GM21717 (cell line): ENCODE measurements around the gene FBXW8.

Source experiments
- ATAC-seq: cut with Tn5 transposase; IDR thresholded peaks from one replicate; pipeline ENCODE4 v1.9.1; 2021; ENCODE audit warnings: mild to moderate bottlenecking, moderate library complexity; ENCODE audit not compliant: unreplicated experiment

The FBXW8 gene

DNA sequence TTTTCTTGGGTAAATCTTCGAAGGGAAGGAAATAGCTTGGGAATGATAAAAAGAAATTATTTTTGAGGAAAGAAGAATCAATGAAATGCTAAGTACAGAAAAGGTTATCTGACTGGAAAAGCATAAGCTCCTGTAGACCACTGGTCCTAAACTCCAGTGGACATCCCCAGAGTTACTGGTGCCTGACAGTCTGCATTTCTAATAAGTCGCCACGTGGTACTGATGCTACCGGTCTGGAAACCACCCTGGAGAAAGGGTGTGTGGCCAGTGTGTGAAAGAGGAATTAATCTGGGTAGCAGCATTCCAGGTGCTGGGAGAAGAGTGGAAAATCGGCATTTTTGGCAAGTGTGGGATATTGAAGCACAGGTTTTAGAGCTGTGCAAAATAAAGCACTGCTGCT lies 73.3 kb downstream of the FBXW8 start:
- ATAC-seq: no peak

- no peak for ATAC-seq
These were observed 79.6 kb downstream of the FBXW8 start for GRCh38 chr12:116990329-116990728.

- ATAC-seq: no peak
These were observed 80.5 kb downstream of the FBXW8 start for GRCh38 chr12:116990971-116991966.

DNA sequence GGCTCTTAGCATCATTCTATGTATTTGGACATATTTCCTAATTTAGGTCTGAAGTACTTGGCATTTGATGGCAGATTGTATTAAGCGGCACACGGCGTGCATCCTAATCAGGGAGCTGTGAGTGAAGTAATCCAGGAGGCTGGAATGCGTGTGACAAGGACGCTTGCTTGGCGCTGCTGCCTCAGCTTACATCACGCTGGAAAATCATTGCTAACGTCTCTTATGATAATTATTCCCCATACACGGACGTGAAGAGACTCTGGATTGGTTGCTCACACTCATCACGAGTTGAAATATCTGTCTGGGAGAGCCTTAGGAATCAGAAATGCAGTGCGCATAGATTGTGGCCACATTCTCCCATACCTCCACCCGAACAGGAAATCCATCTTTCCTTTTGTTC lies 85.3 kb downstream of the FBXW8 start:
- no peak for ATAC-seq

DNA sequence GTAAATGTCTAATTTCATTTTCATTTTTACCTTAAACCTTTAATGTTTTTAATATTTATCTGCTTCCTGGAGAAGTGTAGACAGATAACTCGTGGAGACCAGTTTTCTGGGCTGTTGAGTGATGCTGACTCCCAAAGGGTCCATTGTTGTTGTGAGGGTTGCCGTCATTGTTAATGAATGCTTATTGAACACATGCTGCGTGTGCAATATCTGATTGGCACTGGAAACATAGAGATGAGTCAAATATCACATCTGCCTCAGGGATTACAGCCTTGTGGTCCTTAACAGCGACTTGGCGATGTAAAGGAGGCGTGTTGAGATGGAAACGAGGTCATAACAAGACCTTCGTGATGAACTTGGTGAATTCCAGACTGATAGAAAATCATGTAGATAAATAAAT lies 85.9 kb downstream of the FBXW8 start:
- no peak for ATAC-seq

GRCh38 chr12:116999066-116999465 lies 88.3 kb downstream of the FBXW8 start:
- no peak for ATAC-seq

DNA sequence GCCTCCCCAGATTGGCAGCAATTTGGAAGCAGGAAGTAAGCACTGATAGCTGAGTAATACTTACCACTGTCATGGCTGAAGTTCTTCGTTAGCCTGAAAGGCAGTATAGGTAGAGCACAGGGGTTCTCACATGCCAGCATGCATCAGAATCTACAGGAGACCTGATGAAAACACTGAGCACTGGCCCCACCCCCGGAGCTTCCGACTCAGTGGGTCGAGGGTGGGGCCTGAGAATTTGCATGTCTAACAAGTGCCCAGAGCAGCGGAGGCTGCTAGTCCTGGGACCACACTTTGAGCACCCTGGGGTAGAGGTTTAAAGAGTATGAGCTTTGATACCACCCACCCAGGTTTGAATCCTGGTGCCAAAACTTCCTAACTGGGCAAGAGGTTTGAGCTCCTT lies 89.6 kb downstream of the FBXW8 start:
- ATAC-seq: no peak

GRCh38 chr12:117002051-117002817 lies 91.5 kb downstream of the FBXW8 start:
- ATAC-seq: no peak

- no peak for ATAC-seq
These were observed 93.2 kb downstream of the FBXW8 start for GRCh38 chr12:117003883-117004404.

GRCh38 chr12:117005417-117006046 lies 94.8 kb downstream of the FBXW8 start:
- no peak for ATAC-seq

GRCh38 chr12:117006333-117006732 lies 95.6 kb downstream of the FBXW8 start:
- no peak for ATAC-seq

GRCh38 chr12:117007577-117007976 lies 96.8 kb downstream of the FBXW8 start:
- no peak for ATAC-seq

GRCh38 chr12:117009759-117010158 lies 99.0 kb downstream of the FBXW8 start:
- no peak for ATAC-seq

DNA sequence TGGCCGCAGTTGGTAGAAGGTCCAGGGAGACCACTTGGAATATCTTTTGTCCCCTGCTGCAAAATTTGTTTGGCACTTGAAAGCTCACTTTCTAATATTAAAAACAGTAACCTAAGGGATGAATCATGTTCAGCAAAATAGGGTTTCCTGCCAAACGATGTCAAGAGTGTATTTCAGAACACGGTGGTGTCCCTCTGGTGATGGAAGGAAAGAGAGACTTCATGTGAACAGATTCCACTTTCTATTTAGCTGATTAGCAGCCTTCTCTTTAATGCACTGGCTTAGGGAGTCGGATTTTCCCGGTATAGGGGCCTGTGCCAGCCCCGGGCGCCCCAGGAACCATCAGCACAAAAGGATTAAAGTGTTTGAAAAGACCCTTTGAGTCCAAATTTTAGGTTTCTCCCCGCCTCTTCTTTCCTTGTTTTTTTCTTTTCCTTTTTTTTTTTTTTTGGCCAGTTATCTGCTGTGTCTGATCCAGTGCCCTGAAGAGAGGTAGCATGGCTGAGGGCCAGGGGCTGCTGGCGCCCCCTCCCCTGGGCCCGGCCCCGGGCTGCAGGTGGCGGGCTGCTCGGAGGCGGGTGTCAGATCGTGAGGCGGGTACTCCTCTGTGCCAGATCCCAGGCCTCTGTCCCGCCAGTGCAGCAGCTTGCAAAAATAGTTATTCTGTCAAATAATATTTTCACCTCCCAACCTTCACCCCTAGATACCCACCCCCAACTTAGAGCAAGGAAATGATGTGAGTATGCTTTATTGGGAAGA lies 100.1 kb downstream of the FBXW8 start:
- no peak for ATAC-seq

DNA sequence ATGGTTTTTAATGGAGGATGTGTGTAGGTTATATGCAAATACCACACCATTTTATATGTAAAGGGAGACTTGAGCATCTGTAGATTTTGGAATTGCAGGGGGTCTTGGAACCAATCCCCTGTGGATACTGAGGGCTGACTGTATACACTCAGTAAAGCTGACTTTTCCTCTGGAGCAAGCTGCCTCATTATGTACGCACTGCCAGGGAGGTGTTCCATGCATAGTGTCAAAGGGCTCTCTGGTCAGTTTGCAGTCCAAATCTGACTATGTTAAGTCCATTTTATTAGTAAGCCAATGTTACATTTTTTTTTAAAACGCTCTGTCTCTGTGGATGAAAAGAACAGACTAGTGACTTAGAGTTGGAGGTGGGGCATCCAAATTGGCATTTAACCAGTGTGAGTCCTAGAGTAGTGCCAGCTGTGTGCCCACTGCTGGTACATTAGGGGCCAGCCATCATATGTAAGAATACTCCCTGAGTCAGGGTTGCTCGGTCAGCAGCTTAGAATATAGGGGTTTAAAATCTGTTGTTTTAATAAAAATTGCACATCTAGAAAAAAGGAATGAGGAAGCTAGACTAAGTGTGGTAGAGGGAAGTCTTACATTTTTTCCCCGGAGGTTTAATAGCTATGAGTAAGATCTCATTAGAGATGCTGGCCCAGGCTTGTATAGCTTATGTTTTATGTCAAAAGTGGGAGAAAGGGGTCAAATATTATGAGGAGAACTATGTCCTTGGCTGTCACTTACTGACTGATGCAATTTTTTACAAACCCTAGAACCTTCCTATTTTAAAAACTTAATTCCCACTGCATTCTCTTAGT lies 101.4 kb downstream of the FBXW8 start:
- no peak for ATAC-seq

DNA sequence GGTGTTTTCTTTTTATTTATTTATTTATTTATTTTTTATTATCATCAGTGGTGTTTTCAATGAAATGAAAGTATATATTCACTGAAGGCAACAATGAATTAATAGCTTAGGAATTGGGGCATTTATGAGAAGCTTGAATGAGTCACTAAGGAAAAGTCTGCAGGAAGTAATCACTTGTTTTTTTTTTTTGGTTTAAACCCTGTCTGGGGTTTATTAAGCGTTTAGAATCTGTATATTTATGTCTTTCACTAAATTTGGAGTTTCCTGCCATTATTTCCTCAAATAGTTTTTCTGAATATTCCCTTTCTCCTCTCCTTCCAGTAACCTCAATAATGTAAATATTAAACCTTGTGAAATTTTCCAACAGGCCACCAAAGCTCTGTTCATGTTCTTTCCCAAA lies 103.0 kb downstream of the FBXW8 start:
- ATAC-seq: no peak

- ATAC-seq: no peak
These were observed 103.7 kb downstream of the FBXW8 start for GRCh38 chr12:117014342-117014887.

- no peak for ATAC-seq
These were observed 105.1 kb downstream of the FBXW8 start for GRCh38 chr12:117015811-117016210.

GRCh38 chr12:117017807-117018206 lies 107.1 kb downstream of the FBXW8 start:
- ATAC-seq: no peak
